Activated CD8-positive, alpha-beta memory T cell treated with anti-CD3 and anti-CD28 coated beads for 48 hours (primary cell): Measurements from ENCODE around the gene SLC2A10.

Experiments
- DNase-seq, 3 experiments: peaks; one replicate each; pipeline ENCODE4 v3.0.0-alpha.2; 2020; ENCODE audit warnings: low read depth in 2 of 3, low spot score in 2 of 3

Gene SLC2A10

GRCh38 chr20:46681032-46681854 is 28.2 kb upstream of the SLC2A10 start:
- peak; percentile 13 to 45 (median 38) for DNase-seq

GRCh38 chr20:46682063-46682821 is 27.2 kb upstream of the SLC2A10 start:
- DNase-seq, result no peak

GRCh38 chr20:46683011-46683667 is 26.3 kb upstream of the SLC2A10 start:
- no peak for DNase-seq

- DNase-seq, result no peak
Measured at GRCh38 chr20:46683668-46683938, 25.8 kb upstream of the SLC2A10 start.

GRCh38 chr20:46683939-46684750 is 25.3 kb upstream of the SLC2A10 start:
- DNase-seq, result no peak

- DNase-seq, result no peak
Measured at GRCh38 chr20:46688151-46689081, 21.0 kb upstream of the SLC2A10 start.

GRCh38 chr20:46689082-46689753 is 20.2 kb upstream of the SLC2A10 start, which contains the start of gene TP53RK:
Gene TP53RK (minus strand): TSS chr20:46689444. CDS start chr20:46689414, 30 bp downstream.
- DNase-seq, result peak; percentile 67 to 86 (median 84)

- DNase-seq, result no peak
Measured at GRCh38 chr20:46689754-46690085, 19.7 kb upstream of the SLC2A10 start.

- DNase-seq, result no peak
Measured at GRCh38 chr20:46690219-46691106, 19.0 kb upstream of the SLC2A10 start.

- DNase-seq, result no peak
Measured at GRCh38 chr20:46691196-46691595, 18.3 kb upstream of the SLC2A10 start.

GRCh38 chr20:46694484-46694883 is 15.0 kb upstream of the SLC2A10 start:
- no peak for DNase-seq

GRCh38 chr20:46695892-46696291 is 13.6 kb upstream of the SLC2A10 start:
- no peak for DNase-seq

GRCh38 chr20:46696791-46697279 is 12.6 kb upstream of the SLC2A10 start:
- DNase-seq, result no peak

GRCh38 chr20:46698788-46699187 is 10.7 kb upstream of the SLC2A10 start:
- DNase-seq, result no peak

- DNase-seq, result no peak
Measured at GRCh38 chr20:46699651-46700359, 9.6 kb upstream of the SLC2A10 start.

GRCh38 chr20:46700481-46700880 is 9.0 kb upstream of the SLC2A10 start:
- no peak for DNase-seq

GRCh38 chr20:46701057-46701456 is 8.4 kb upstream of the SLC2A10 start:
- DNase-seq, result no peak

GRCh38 chr20:46701556-46701955 is 7.9 kb upstream of the SLC2A10 start:
- DNase-seq, result no peak
